ENCODE data around the gene SULT4A1. TPM values are rescaled to one million over a fixed set of nuclear protein-coding genes. Genes with fewer than 3 reads are reported as not detected.
"Not testable (repeated sequence)": the region's sequence is repeated elsewhere in the genome, so short reads cannot be mapped to it uniquely, and the experiment has no call there.

SULT4A1 gene
- polyA plus RNA-seq, 3 donors, result not detected

- no CpG with 5 or more reads among the region's 5 CpGs for WGBS (ENCODE audit: insufficient coverage)
These were observed 7.5 kb upstream of the SULT4A1 start for GRCh38 chr22:43869799-43870198.

GRCh38 chr22:43869001-43869400 lies 6.7 kb upstream of the SULT4A1 start:
- H3K27ac ChIP-seq (ENCODE audit: low read depth in 1 of 2, low read length in 2 of 2); DNase-seq; H3K9me3 ChIP-seq (replicated peaks in 1 of 2; ENCODE audit: control insufficient read depth in 1 of 2, insufficient read depth in 1 of 2, low read length in 2 of 2); H3K4me1 ChIP-seq (ENCODE audit: control insufficient read depth in 1 of 2, insufficient read depth in 2 of 2, low read length in 2 of 2); H4K20me1 ChIP-seq (ENCODE audit: insufficient read depth, low read length); H3K9me3 Mint-ChIP-seq; intact Hi-C loops (cut with micrococcal nuclease); H3K27ac Mint-ChIP-seq; H3K4me3 ChIP-seq (replicated peaks in 1 of 3; ENCODE audit: low read depth in 2 of 3, low read length in 3 of 3); H3K36me3 ChIP-seq (replicated peaks in 1 of 2; ENCODE audit: control insufficient read depth in 1 of 2, insufficient read depth in 2 of 2, low read length in 2 of 2); H3K9ac ChIP-seq (ENCODE audit: insufficient read depth, low read length, poor library complexity, severe bottlenecking); H3K36me3 Mint-ChIP-seq; H2AFZ ChIP-seq (ENCODE audit: insufficient read depth, low read depth, low read length, poor library complexity, severe bottlenecking); H3K79me2 ChIP-seq (ENCODE audit: insufficient read depth, low read length); H3K4me1 Mint-ChIP-seq; H3K4me3 Mint-ChIP-seq; H3K4me2 ChIP-seq (replicated peaks; ENCODE audit: extremely low read depth, low read length, poor library complexity, severe bottlenecking): not testable (repeated sequence)
- WGBS (ENCODE audit: insufficient coverage), result 83% methylated on average over 4 of the region's 4 CpGs
- H3K27me3 ChIP-seq (ENCODE audit: control insufficient read depth in 2 of 2, insufficient read depth in 2 of 2, low read length in 2 of 2), result peaks cover 3 to 10% of the 10 kb centered on the region in 2 donors
- peaks cover 9 to 18% (median 17%) of the 10 kb centered on the region in 3 donors for H3K27me3 Mint-ChIP-seq (ENCODE audit: low read depth in 3 of 3)

More at GRCh38 chr22:43869799-43870198, 7.5 kb upstream of the SULT4A1 start:
- Histone ChIP-seq H2AFZ (ENCODE audit: insufficient read depth, low read depth, low read length, poor library complexity, severe bottlenecking) (no peak overlapping the region), H3K79me2 (ENCODE audit: insufficient read depth, low read length) (no peaks in the 10 kb centered on the region), H3K4me2 (replicated peaks; ENCODE audit: extremely low read depth, low read length, poor library complexity, severe bottlenecking) (no peak overlapping the region), H3K9ac (ENCODE audit: insufficient read depth, low read length, poor library complexity, severe bottlenecking) (no peak overlapping the region), H3K36me3 (replicated peaks in 1 of 2; ENCODE audit: control insufficient read depth in 1 of 2, insufficient read depth in 2 of 2, low read length in 2 of 2) (no peaks in the 10 kb centered on the region), H4K20me1 (ENCODE audit: insufficient read depth, low read length) (no peaks in the 10 kb centered on the region), H3K27ac (ENCODE audit: low read depth in 1 of 2, low read length in 2 of 2) (no peak overlapping the region), H3K4me3 (replicated peaks in 1 of 3; ENCODE audit: low read depth in 2 of 3, low read length in 3 of 3) (no peak overlapping the region), H3K27me3 (ENCODE audit: control insufficient read depth in 2 of 2, insufficient read depth in 2 of 2, low read length in 2 of 2) (peaks cover 0 to 3% of the 10 kb centered on the region in 2 donors), H3K4me1 (ENCODE audit: control insufficient read depth in 1 of 2, insufficient read depth in 2 of 2, low read length in 2 of 2) (no peaks in the 10 kb centered on the region), H3K9me3 (replicated peaks in 1 of 2; ENCODE audit: control insufficient read depth in 1 of 2, insufficient read depth in 1 of 2, low read length in 2 of 2) (no peaks in the 10 kb centered on the region)
- Mint-ChIP-seq H3K36me3 (no peaks in the 10 kb centered on the region), H3K4me3 (no peak overlapping the region), H3K9me3 (peaks cover 0 to 5% (median 2%) of the 10 kb centered on the region in 7 donors), H3K27ac (no peak overlapping the region), H3K4me1 (no peaks in the 10 kb centered on the region), H3K27me3 (ENCODE audit: low read depth in 3 of 3) (peaks cover 5 to 15% (median 10%) of the 10 kb centered on the region in 3 donors)
- no peak for DNase-seq
- TF ChIP-seq CTCF (IDR thresholded peaks at IDR 0.05), result no peak
- intact Hi-C loops (cut with micrococcal nuclease), result no loop called here
